Smooth muscle cell (in vitro differentiated cells): ENCODE measurements around the gene ANKRD44. TPM values are rescaled to one million over a fixed set of nuclear protein-coding genes. Genes with fewer than 3 reads are reported as not detected.

Experiments used
- DNase-seq: peaks from one replicate; lab custom pipeline; 2025; ENCODE audit not compliant: unreplicated experiment; lab: John Stamatoyannopoulos, UW
- H2AFZ ChIP-seq: fragments of 200-600 bp; sonication (generic); 2 replicates; pipeline ENCODE4 v1.6.0; 2016; ENCODE audit warnings: antibody characterized with exemption, low read depth, mild to moderate bottlenecking
- H3F3A ChIP-seq: fragments of 200-600 bp; sonication (generic); 2 replicates; pipeline ENCODE4 v1.6.0; 2017; ENCODE audit warnings: antibody characterized with exemption, low read depth
- H3K27ac ChIP-seq: fragments of 200-600 bp; sonication (generic); 2 replicates; pipeline ENCODE4 v1.5.1; 2016; ENCODE audit warnings: low read depth, mild to moderate bottlenecking
- H3K27me3 ChIP-seq: fragments of 200-600 bp; sonication (generic); 2 replicates; pipeline ENCODE4 v1.6.1; 2016; ENCODE audit warnings: low read depth, mild to moderate bottlenecking
- H3K36me3 ChIP-seq: fragments of 200-600 bp; sonication (generic); 2 replicates; pipeline ENCODE4 v1.5.1; 2016; ENCODE audit warnings: low read depth
- H3K4me1 ChIP-seq: fragments of 200-600 bp; sonication (generic); 2 replicates; pipeline ENCODE4 v1.5.1; 2016; ENCODE audit warnings: low read depth
- H3K4me2 ChIP-seq: fragments of 200-600 bp; sonication (generic); 2 replicates; pipeline ENCODE4 v1.6.0; 2016; ENCODE audit warnings: mild to moderate bottlenecking
- H3K4me3 ChIP-seq: fragments of 200-600 bp; sonication (generic); 2 replicates; pipeline ENCODE4 v1.5.1; 2016; ENCODE audit warnings: mild to moderate bottlenecking
- H3K79me2 ChIP-seq: fragments of 200-600 bp; sonication (generic); 2 replicates; pipeline ENCODE4 v1.6.0; 2016; ENCODE audit warnings: low read depth, mild to moderate bottlenecking
- H3K9ac ChIP-seq: fragments of 200-600 bp; sonication (generic); 2 replicates; pipeline ENCODE4 v1.6.0; 2016; ENCODE audit warnings: low read depth
- H3K9me3 ChIP-seq: fragments of 200-600 bp; sonication (generic); replicated peaks from 2 replicates; pipeline ENCODE4 v1.5.1; 2016; ENCODE audit warnings: low read depth
- H4K20me1 ChIP-seq: fragments of 200-600 bp; sonication (generic); 2 replicates; pipeline ENCODE4 v1.6.0; 2016; ENCODE audit warnings: low read depth
- WGBS: methylation state at CpG from one replicate; pipeline ENCODE4 v1.1.7; 2016; ENCODE audit warnings: low lambda C conversion rate; 5-methylcytosine and 5-hydroxymethylcytosine counted together
- polyA plus RNA-seq: library from polyadenylated mRNA; unstranded; fragments of >200 nt; fragmentation: Nextera tagmentation; extraction: Ambion mirVana; gene quantifications from 2 replicates; pipeline ENCODE4 v1.2.1, GENCODE V29; 2016
- total RNA-seq: library from RNA; depleted of rRNA; stranded (reverse); fragments of >200 nt; gene quantifications from 2 replicates; pipeline ENCODE4 v1.2.3, GENCODE V29; 2014
- TF ChIP-seq, protein P1 (sequence below): fragments of 200-600 bp; sonication (generic); IDR thresholded peaks from 2 replicates; pipeline ENCODE4 v1.5.1; 2017; ENCODE audit warnings: borderline replicate concordance, mild to moderate bottlenecking, antibody characterized with exemption; ENCODE audit not compliant: insufficient read depth, poor library complexity, severe bottlenecking

The ANKRD44 gene
- total and polyA plus RNA-seq, 2 experiments from 2014 or later: 3.6 to 5.5 TPM

DNA sequence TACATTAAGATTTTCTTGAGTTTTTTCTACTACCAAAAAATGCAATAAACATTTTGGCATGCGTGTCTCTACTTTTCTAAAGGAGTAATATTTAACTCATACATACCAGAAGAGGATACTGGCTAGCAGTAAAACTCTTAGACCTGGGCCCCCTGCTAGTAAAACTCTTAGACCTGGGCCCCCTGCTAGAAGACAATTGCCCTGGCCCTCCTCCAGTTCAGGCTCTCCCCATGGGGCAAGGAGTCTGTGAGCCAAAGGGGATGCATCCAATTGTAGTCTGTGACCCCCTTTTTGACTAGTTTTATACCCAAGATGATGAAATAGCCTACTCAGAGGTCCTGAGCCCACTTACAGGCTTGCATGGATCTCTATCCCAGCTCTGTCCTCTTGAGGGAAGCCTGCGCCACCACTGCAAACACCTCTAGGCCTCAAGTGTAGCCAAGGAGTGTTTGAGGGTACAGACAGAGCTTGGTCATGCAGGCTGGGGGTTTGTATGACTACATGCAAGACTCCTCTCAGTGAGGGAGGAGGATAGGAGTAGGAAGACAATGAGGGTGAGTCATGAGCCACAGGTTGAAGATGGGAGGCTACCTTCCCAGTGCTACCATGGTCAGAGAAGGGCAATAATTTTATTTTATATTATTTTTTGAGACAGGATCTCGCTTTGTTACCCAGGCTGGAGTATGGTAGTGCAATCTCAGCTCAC lies 338.9 kb downstream of the ANKRD44 start:
- no peaks in the 10 kb centered on the region for H3K79me2 ChIP-seq
- 64% methylated on average over 3 of the region's 3 CpGs for WGBS
- no peak overlapping the region for H3K9ac ChIP-seq

DNA sequence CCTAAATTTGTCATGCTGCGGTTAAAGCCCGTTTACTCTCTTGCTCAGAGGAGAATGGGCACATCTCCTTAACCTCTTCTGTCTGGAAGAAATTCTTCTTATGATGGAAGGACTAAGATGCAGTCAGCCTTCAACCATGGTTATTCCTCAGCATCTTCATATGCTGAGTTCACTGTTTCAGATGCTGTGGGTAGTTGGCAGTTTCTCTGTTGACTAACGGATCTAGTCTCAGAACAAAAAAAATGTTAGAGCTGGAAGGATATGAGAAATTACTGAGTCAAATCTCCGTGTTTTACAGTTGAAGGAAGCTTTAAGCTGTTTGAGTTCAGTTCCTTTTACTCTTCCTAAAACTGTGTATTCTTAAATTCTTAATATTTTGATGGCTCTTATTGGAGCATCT lies 340.5 kb downstream of the ANKRD44 start:
- no peak overlapping the region for H3K9ac ChIP-seq
- no peaks in the 10 kb centered on the region for H3K79me2 ChIP-seq
- H3K9me3 ChIP-seq: no peaks in the 10 kb centered on the region
- H3F3A ChIP-seq: no peaks in the 10 kb centered on the region
- no peaks in the 10 kb centered on the region for H4K20me1 ChIP-seq
- no peaks in the 10 kb centered on the region for H3K36me3 ChIP-seq
- DNase-seq: no peak
- TF ChIP-seq, protein P1, sequence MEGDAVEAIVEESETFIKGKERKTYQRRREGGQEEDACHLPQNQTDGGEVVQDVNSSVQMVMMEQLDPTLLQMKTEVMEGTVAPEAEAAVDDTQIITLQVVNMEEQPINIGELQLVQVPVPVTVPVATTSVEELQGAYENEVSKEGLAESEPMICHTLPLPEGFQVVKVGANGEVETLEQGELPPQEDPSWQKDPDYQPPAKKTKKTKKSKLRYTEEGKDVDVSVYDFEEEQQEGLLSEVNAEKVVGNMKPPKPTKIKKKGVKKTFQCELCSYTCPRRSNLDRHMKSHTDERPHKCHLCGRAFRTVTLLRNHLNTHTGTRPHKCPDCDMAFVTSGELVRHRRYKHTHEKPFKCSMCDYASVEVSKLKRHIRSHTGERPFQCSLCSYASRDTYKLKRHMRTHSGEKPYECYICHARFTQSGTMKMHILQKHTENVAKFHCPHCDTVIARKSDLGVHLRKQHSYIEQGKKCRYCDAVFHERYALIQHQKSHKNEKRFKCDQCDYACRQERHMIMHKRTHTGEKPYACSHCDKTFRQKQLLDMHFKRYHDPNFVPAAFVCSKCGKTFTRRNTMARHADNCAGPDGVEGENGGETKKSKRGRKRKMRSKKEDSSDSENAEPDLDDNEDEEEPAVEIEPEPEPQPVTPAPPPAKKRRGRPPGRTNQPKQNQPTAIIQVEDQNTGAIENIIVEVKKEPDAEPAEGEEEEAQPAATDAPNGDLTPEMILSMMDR: no peak
- no peak overlapping the region for H2AFZ ChIP-seq
- no peaks in the 10 kb centered on the region for H3K27me3 ChIP-seq
- no peak overlapping the region for H3K27ac ChIP-seq
- no peak overlapping the region for H3K4me3 ChIP-seq
- peaks cover 33% of the 10 kb centered on the region for H3K4me1 ChIP-seq
- no peak overlapping the region for H3K4me2 ChIP-seq
- WGBS: 92% methylated on average over 4 of the region's 4 CpGs

More for the DNA sequence above, 338.9 kb downstream of the ANKRD44 start:
- Histone ChIP-seq H3K4me1 (peaks cover 17% of the 10 kb centered on the region), H4K20me1 (no peaks in the 10 kb centered on the region), H3K4me2 (no peak overlapping the region), H3K9me3 (no peaks in the 10 kb centered on the region), H3K36me3 (no peaks in the 10 kb centered on the region), H3F3A (no peaks in the 10 kb centered on the region), H3K27me3 (no peaks in the 10 kb centered on the region), H3K27ac (no peak overlapping the region), H3K4me3 (no peak overlapping the region), H2AFZ (no peak overlapping the region)
- no peak for DNase-seq
- TF ChIP-seq, protein P1: no peak

DNA sequence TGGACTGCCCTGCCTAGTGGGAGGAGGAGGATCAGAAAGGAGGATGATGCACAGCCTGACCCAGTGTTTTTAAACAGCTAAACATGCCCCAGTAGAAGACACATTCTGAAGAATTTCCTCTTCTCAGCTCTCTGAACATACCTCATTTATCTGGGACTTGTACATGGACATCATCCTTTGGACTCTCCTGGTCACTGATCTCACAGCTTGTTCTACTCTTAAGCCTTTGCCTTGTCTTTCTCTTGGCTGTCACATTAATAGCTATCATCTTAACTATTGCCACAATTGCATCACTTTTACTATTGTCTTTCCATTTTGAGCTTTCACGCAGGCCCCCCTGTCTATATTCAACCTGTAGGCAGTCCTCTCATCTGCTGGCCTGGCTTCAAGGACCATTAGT lies 342.1 kb downstream of the ANKRD44 start:
- Histone ChIP-seq H3K4me2 (no peak overlapping the region), H3K79me2 (no peaks in the 10 kb centered on the region), H3K9ac (no peak overlapping the region), H3K4me1 (peaks cover 35% of the 10 kb centered on the region), H3K27ac (no peak overlapping the region), H3K36me3 (no peaks in the 10 kb centered on the region), H3K9me3 (no peaks in the 10 kb centered on the region), H2AFZ (no peak overlapping the region), H3F3A (no peaks in the 10 kb centered on the region), H4K20me1 (no peaks in the 10 kb centered on the region), H3K4me3 (no peak overlapping the region), H3K27me3 (no peaks in the 10 kb centered on the region)
- DNase-seq: no peak
- 100% methylated on average over 1 of the region's 1 CpG for WGBS
- TF ChIP-seq, protein P1: no peak

DNA sequence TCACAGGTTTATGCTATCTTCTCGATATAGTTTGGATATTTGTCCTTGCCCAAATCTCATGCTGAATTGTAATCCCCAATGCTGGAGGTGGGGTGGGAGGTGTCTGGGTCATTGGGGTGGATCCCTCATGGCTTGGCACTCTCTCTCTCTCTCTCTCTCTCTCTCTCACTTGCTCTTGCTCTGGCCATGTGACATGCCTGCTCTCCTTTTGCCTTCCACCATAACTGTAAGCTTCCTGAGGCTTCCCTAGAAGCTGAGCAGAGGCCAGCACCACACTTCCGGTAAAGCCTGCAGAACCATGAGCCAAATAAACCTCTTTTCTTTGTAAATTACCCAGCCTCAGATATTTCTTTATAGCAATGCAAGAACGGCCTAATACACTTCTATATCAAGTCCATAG lies 342.8 kb downstream of the ANKRD44 start:
- H3K4me3 ChIP-seq: no peak overlapping the region
- H3K36me3 ChIP-seq: no peaks in the 10 kb centered on the region
- 94% methylated on average over 3 of the region's 3 CpGs for WGBS
- H2AFZ ChIP-seq: no peak overlapping the region
- H3K79me2 ChIP-seq: no peaks in the 10 kb centered on the region
- H3K4me2 ChIP-seq: no peak overlapping the region
- H4K20me1 ChIP-seq: no peaks in the 10 kb centered on the region
- H3F3A ChIP-seq: no peaks in the 10 kb centered on the region
- TF ChIP-seq, protein P1: no peak
- no peaks in the 10 kb centered on the region for H3K27me3 ChIP-seq
- DNase-seq: no peak
- H3K4me1 ChIP-seq: peaks cover 35% of the 10 kb centered on the region
- H3K9me3 ChIP-seq: no peaks in the 10 kb centered on the region
- H3K9ac ChIP-seq: no peak overlapping the region
- no peak overlapping the region for H3K27ac ChIP-seq
